Measurements from ENCODE around the gene HLA-DOB. TPM values are rescaled to one million over a fixed set of nuclear protein-coding genes. Genes with fewer than 3 reads are reported as not detected.
A peak's percentile ranks its signal among the peaks of the same experiment; 100 is the strongest.

The HLA-DOB gene
- total RNA-seq, result 1 to 10 TPM in 2 of 4 donors, not detected in 2; 1.3 to 1.6 TPM

DNA sequence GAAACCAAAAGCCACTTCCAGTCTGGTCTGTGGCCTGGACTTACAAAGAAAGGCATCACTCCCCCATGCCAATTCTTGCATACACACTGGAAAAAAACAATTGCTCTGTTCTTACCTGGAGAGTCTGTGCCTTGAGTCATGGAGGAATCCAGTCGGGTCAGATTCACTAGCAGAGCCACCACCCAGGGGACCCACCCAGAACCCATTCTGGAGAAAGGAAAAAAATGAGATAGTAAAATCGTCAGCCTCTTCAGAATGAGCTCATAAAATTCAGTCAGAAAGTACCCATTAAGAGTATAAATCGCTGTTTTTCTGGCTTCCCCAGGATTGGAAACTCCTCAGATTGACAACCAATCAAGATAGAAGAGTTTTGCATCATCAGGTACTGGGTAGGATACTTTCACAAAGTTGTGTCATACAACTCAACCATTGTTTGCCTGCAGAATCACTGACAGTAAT, at the start of gene HLA-DOB:
Gene HLA-DOB, minus strand, starts transcription at position 257 of the 459 bp plus-strand sequence. Its CDS starts 51 bp downstream, at position 206.
- Histone ChIP-seq H3K36me3 (no peaks in the 10 kb centered on the region), H3K27me3 (no peaks in the 10 kb centered on the region), H3K9me3 (no peaks in the 10 kb centered on the region), H3K4me3 (replicated peaks in 1 of 3) (no peak within 1 kb of the TSS), H3K27ac (no peak within 1 kb of the TSS), H3K4me1 (no peaks in the 10 kb centered on the region)
- no peak for TF ChIP-seq POLR2A (IDR thresholded peaks at IDR 0.05)
- TF ChIP-seq, protein P1, sequence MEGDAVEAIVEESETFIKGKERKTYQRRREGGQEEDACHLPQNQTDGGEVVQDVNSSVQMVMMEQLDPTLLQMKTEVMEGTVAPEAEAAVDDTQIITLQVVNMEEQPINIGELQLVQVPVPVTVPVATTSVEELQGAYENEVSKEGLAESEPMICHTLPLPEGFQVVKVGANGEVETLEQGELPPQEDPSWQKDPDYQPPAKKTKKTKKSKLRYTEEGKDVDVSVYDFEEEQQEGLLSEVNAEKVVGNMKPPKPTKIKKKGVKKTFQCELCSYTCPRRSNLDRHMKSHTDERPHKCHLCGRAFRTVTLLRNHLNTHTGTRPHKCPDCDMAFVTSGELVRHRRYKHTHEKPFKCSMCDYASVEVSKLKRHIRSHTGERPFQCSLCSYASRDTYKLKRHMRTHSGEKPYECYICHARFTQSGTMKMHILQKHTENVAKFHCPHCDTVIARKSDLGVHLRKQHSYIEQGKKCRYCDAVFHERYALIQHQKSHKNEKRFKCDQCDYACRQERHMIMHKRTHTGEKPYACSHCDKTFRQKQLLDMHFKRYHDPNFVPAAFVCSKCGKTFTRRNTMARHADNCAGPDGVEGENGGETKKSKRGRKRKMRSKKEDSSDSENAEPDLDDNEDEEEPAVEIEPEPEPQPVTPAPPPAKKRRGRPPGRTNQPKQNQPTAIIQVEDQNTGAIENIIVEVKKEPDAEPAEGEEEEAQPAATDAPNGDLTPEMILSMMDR (IDR thresholded peaks at IDR 0.05), result no peak
- no peak for DNase-seq
- 51 to 54% methylated on average over 3 of the region's 3 CpGs for WGBS, 2 donors
- intact Hi-C loops (cut with DNase I), result no loop called here

DNA sequence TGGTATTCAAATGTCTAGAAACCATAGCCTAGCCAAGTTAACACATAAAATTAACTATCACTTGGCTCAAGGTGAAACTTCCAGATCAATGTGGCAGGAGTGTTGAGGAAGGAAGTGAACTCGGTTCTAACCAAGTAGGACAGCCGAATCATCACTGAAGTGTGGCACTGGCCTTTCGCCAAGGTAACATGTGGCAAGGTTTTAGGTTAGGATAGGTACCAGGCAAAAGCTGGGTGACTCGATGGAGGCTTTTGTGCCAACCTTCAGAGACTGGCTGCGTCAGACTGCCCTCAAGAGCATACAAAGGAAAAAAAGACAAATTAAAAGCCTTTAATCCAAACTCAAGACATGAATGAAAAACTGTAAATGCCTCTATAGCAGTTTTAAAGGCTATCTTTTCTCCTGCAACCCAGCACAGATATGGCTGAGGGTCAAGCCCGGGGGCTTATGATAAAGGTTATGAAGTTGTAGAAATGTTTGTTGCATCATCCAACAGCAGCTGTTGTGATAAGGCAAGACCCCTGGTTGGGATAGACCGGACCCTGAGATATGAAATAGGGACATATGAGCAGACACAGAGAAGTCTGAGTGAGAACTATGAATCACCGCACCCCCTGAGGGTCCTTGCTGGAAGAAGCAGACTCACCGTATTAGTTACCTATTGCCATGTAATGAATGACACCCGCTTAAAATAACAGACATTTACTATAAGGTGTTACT, 49.1 kb upstream of the HLA-DOB start:
- DNase-seq, result peak in 1 of 2 donors; percentile 11
- intact Hi-C loops (cut with DNase I), result no loop called here
- Histone ChIP-seq H3K27me3 (no peaks in the 10 kb centered on the region), H3K36me3 (no peaks in the 10 kb centered on the region), H3K27ac (no peak overlapping the region), H3K4me1 (peaks cover 2 to 5% of the 10 kb centered on the region in 2 donors), H3K9me3 (no peaks in the 10 kb centered on the region), H3K4me3 (replicated peaks in 1 of 3) (no peak overlapping the region)
- 73 to 81% methylated on average over 10 of the region's 10 CpGs for WGBS, 2 donors
- TF ChIP-seq, protein P1 (IDR thresholded peaks at IDR 0.05), result no peak
- TF ChIP-seq POLR2A (IDR thresholded peaks at IDR 0.05), result no peak

DNA sequence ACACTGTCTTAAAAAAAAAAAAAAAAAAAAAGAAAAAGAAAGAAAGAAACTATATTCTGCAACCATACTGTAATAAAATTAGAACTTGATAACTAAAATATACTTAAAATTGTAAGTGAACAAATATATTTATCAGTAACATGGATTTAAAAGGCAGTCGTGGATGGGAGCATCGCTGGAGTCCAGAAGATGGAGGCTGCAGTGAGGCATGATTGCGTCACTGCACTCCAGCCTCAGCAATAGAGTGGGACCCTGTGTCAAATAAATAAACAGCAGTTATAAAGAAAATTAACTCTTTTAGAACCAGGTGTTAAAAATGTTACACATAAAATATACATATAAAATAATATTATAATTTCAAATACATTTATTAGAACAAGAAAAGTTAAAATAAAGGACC, 45.9 kb upstream of the HLA-DOB start:
- no peak for DNase-seq
- Histone ChIP-seq H3K27me3 (no peaks in the 10 kb centered on the region), H3K4me1 (peaks cover 5 to 7% of the 10 kb centered on the region in 2 donors), H3K27ac (no peak overlapping the region), H3K36me3 (no peaks in the 10 kb centered on the region), H3K4me3 (replicated peaks in 1 of 3) (no peak overlapping the region), H3K9me3 (no peaks in the 10 kb centered on the region)
- intact Hi-C loops (cut with DNase I), result no loop called here
- no peak for TF ChIP-seq POLR2A (IDR thresholded peaks at IDR 0.05)
- TF ChIP-seq, protein P1 (IDR thresholded peaks at IDR 0.05), result no peak
- 69 to 85% methylated on average over 3 of the region's 3 CpGs for WGBS, 2 donors

DNA sequence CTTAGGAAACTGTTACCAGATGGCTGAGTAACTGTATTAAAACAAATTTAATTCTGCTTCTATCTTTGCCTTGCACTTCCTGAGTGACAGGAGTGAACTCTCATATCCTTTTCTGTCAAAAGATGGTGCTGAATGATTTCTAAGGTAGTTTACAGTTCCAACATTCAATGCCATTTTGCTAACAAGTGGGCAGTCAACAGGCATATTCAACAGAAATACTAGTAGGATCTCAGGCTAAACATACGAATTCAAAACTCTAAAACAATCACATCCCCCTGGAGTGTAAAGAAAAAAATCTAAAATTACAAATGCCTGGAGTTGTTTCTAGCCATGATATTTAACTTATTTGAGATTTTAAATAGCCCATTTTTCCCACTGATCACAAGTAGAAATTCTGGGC, 43.9 kb upstream of the HLA-DOB start:
- intact Hi-C loops (cut with DNase I), result no loop called here
- Histone ChIP-seq H3K27ac (peak overlapping the region; percentile 19 to 74 (median 31)), H3K4me1 (peaks cover 5 to 7% of the 10 kb centered on the region in 2 donors), H3K4me3 (replicated peaks in 1 of 3) (no peak overlapping the region), H3K9me3 (no peaks in the 10 kb centered on the region), H3K36me3 (no peaks in the 10 kb centered on the region), H3K27me3 (no peaks in the 10 kb centered on the region)
- 50 to 56% methylated on average over 1 of the region's 1 CpG for WGBS, 2 donors
- no peak for TF ChIP-seq POLR2A (IDR thresholded peaks at IDR 0.05)
- TF ChIP-seq, protein P1 (IDR thresholded peaks at IDR 0.05), result no peak
- DNase-seq, result no peak

DNA sequence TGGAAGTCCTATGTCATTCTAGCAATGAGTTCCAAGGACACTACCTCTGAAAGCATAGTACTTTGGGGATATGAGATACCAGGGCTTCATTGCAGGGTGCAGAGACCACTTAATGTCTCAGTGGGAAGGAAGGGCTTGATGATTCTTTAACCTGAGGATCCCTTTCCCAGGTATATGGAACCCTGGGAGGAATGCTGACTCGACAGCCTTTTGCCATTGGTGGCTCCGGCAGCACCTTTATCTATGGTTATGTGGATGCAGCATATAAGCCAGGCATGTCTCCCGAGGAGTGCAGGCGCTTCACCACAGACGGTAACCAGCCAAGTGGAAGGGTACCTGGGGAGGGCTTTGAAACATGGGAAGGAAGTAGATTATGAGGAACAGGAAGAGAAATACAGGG, 41.4 kb upstream of the HLA-DOB start:
- 85 to 88% methylated on average over 5 of the region's 5 CpGs for WGBS, 2 donors
- no peak for DNase-seq

More for the DNA sequence above, 41.4 kb upstream of the HLA-DOB start:
- H3K27me3 ChIP-seq, result no peaks in the 10 kb centered on the region
- H3K4me3 ChIP-seq (replicated peaks in 1 of 3), result no peak overlapping the region
- intact Hi-C loops (cut with DNase I), result no loop called here
- H3K4me1 ChIP-seq, result peaks cover 5 to 13% of the 10 kb centered on the region in 2 donors
- no peaks in the 10 kb centered on the region for H3K9me3 ChIP-seq
- TF ChIP-seq, protein P1 (IDR thresholded peaks at IDR 0.05), result no peak
- no peaks in the 10 kb centered on the region for H3K36me3 ChIP-seq
- H3K27ac ChIP-seq, result no peak overlapping the region
